ENCODE data around the gene KRTAP9-7.
A peak's percentile ranks its signal among the peaks of the same experiment; 100 is the strongest.

The KRTAP9-7 gene

GRCh38 chr17:41271858-41272257 is 3.6 kb upstream of the KRTAP9-7 start:
- DNase-seq (ENCODE audit: low read depth in 2 of 2): no peak

- no peak for DNase-seq (ENCODE audit: low read depth in 2 of 2)
These were observed 2.9 kb downstream of the KRTAP9-7 start for GRCh38 chr17:41278176-41278955.

DNA sequence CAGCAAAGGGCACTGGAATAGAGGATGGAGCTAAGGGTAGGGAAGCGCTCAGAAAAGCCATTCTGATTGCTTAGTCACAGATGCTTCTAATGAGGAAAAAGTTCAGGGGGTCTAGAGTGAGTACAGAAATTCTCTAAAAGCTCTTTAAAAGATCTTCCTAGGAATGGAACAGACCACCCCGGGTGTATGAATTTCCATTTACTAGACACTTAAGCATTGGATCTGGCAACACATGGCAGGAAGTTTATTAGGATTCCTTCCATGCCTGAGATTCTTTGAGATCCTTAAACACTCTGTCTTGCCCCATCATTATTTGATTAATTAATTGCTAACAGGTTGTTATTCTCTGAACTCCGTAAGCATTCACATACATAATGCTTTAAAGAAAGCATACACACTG is 8.5 kb downstream of the KRTAP9-7 start:
- DNase-seq (ENCODE audit: low read depth in 2 of 2): no peak

DNA sequence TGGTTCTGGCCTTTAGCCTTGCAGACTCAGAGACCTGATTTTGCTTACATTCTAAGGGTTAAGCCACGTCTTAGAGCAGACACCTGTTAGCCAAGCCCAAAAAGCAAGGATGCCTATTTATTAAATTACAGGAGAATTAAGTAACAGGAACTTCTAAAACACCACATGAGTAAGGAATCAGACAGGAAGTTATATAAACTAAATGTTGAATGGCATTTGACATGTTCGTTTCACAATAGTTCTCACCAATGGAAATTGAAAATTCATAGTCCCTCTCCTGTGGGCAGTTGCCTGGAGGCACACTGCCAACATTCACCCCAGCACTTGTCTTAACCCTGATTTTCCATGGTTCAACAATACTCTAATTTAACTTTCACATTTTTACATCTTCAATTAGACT is 9.0 kb downstream of the KRTAP9-7 start:
- DNase-seq (ENCODE audit: low read depth in 2 of 2): no peak

- DNase-seq (ENCODE audit: low read depth in 2 of 2): no peak
These were observed 11.6 kb downstream of the KRTAP9-7 start for GRCh38 chr17:41287050-41287449.

DNA sequence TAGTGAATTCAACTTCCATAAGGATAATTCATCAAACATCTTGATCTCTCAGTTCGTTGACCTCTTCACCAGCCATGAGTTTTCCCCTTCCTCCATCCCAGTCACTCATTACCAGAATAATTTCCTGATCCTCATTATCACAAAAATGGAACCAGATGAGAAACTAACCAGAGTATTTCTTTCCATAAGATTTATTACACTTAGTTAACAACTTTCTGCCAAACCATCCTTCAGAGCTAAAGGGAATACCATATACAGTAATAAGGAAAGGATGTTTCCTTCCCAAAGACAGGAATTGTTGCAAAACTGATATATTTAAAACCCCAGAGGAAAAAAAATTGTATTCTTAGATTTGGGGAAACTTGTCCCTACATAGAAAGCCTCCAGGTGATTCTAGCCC is 18.5 kb downstream of the KRTAP9-7 start:
- DNase-seq (ENCODE audit: low read depth in 2 of 2): no peak

- no peak for DNase-seq (ENCODE audit: low read depth in 2 of 2)
These were observed 21.3 kb downstream of the KRTAP9-7 start for GRCh38 chr17:41296846-41297245.

DNA sequence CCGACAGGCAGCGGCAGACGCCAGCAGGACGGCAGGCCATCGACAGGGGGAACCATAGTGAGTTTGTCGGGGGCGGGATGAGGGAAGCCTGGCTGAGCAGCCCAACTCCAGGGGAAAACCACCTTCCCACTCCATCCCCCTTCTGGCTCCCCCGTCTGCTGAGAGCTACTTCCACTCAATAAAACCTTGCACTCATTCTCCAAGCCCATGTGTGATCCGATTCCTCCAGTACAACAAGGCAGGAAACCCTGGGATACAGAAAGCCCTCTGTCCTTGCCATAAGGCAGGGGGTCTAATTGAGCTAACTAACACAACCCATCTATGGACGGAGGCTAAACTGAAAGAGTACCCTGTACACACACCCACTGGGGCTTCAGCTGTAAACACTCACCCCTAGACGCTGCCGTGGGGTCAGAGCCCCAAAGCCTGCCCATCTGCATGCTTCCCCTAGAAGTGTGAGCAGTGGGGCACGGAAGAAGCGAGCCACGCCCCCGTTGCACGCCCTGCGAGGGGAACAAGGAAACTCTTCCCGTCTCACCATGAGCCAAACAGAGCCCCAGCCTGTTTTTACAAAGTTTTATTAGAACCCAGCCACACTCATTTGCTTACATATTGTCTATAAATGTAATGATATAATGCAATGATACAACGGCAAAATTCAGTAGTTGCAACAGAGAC is 23.1 kb downstream of the KRTAP9-7 start:
- no peak for DNase-seq (ENCODE audit: low read depth in 2 of 2)

- DNase-seq (ENCODE audit: low read depth in 2 of 2): no peak
These were observed 25.8 kb downstream of the KRTAP9-7 start for GRCh38 chr17:41301204-41301790.

DNA sequence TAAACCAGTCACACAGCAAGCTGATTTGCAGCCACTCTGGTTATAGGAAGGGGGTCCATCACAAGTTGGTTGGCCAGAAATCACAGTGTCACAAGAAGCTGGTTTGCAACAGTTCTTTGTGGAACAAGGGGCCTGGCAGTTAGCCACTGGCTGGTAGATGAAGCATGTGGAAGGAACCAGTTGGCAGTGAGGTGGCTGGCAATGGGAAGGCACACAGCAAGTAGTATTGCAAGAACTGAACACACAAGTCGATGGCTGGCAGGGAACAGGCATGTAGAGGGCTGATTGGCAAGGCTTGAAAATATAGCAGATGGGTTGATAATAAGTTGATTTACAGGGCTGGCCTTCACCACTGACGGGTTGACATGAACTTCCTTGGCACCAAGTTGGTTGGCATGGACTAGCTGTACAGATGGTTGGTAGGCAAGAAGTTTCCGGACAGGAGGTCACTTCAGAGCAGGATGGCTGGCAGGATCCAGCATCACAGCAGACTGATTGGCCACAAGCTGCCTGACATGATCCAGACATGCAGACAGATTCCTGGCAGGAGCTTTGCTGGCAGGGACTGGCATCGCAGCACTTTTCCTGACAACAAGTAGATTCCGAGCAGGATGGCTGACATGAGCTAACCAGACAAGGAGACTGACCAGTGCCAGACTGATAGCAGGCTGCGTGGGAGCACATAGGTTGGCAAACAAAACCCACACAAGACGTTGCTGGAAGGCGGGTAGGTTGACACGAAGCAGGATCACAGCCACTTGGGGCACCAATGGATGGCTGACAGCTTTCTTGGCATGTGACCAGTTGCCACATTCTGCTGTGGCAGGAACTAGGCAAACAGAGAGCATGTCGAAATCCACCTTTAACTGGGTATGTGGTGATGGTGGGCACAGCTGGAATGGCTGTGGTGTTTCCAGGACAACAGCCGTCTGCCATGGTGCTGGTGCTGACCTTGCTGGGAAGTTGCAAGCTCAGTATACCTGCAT is 26.7 kb downstream of the KRTAP9-7 start, which contains the start of gene KRTAP29-1:
TSS of gene KRTAP29-1 (minus strand) at position 936 of the 986 bp plus-strand sequence. CDS start at position 936, 0 bp downstream.
- no peak for DNase-seq (ENCODE audit: low read depth in 2 of 2)

DNA sequence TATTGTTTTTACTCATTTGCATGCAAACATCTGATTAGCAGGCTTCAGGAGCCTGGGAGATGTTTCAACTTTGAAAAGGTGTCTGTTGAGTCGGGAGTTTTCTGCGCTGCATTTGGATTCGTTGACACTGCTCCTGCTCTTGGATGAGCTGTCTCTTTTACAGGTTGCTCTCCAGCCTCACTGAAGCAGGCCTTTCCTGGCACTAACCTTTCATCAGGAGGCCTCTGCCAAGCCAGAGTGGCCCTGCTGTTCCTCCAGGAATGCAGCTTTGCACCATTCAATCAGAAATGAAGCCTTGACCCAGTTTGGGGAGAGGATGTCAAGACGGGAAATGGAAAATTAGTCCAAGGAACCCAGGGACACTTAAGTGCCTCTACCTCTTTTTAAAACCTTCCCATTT is 27.5 kb downstream of the KRTAP9-7 start:
- no peak for DNase-seq (ENCODE audit: low read depth in 2 of 2)

- DNase-seq (ENCODE audit: low read depth in 2 of 2): no peak
These were observed 28.6 kb downstream of the KRTAP9-7 start for GRCh38 chr17:41304091-41304490.

DNA sequence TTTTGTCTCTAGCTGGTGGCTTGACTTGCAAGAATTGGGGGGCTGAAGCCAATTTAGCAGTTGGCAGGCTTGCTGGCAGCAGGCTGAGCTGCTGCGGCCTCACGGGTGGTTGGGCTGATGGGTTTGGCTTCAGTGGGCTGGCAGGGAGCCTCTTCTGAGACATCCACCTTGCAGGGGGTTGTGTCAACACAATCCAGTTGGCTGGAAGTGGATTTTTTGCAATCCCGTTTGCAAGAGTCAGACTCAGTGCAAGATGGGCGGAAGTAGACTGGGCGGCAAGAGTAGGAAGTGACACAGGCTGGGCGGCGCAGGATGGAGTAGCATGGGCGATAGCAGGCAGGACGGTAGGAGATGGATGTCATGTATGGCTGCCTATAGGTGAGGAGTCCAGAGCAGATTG is 32.1 kb downstream of the KRTAP9-7 start:
- no peak for DNase-seq (ENCODE audit: low read depth in 2 of 2)

- DNase-seq (ENCODE audit: low read depth in 2 of 2): peak; percentile 41 to 47
These were observed 32.9 kb downstream of the KRTAP9-7 start for GRCh38 chr17:41308251-41308917.

DNA sequence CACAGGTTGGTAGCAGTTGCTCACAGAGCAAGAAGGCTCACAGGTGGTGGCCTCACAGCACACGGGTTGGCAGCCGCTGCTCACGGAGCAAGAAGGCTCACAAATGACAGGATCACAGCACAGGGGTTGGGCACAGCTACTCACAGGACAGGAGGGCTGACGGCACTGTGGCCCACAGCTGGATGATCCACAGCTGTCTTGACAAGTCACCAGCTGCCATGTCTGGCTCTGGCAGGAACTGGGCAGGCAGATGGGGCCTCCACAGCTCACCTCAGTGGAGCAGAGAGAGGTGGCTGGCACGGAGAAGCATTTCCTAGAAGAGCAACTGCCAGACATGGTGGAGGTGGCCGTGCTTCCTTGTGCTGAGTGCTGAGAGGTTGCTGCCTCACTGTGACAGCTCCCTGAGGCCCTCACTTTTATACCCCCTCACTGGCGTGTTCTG is 33.4 kb downstream of the KRTAP9-7 start, which contains the start of gene KRTAP16-1:
TSS of gene KRTAP16-1 (minus strand) at position 392 of the 442 bp plus-strand sequence. CDS start at position 336, 56 bp downstream.
- DNase-seq (ENCODE audit: low read depth in 2 of 2): peak; percentile 11 to 18

GRCh38 chr17:41311111-41311510 is 35.6 kb downstream of the KRTAP9-7 start:
- no peak for DNase-seq (ENCODE audit: low read depth in 2 of 2)

DNA sequence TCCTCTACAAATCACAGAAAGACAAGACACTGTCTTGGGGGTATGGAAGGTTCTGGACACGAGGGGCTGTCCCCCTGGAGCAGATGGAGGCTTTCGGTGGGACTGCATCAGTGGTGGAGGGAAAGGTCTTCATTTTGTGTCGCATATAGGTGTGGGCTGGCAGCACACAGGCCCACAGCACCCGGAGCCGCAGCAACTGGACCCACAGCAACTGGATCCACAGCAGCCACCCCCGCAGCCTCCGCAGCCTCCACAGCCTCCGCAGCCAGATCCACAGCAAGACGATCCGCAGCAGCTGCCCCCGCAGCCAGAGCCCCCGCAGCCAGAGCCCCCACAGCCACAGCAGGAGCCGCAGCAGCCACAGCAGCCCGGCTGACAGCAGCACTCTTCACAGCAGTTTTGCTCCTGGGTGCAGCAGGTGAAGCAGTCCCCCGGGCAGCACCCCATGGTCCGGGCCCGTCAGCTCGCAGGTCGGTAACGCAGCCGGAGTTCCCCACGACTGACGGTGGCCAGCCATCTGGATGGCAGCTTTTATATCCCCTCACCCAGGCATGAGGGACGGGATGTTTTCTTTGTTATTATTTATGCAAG is 39.8 kb downstream of the KRTAP9-7 start, which contains the start of gene KRTAP17-1:
TSS of gene KRTAP17-1 (minus strand) at position 507 of the 591 bp plus-strand sequence. CDS start at position 447, 60 bp downstream.
- no peak for DNase-seq (ENCODE audit: low read depth in 2 of 2)

- DNase-seq (ENCODE audit: low read depth in 2 of 2): no peak
These were observed 40.4 kb downstream of the KRTAP9-7 start for GRCh38 chr17:41315814-41316445.

GRCh38 chr17:41318231-41318630 is 42.7 kb downstream of the KRTAP9-7 start:
- no peak for DNase-seq (ENCODE audit: low read depth in 2 of 2)
